Activated CD8-positive, alpha-beta memory T cell treated with anti-CD3 and anti-CD28 coated beads for 48 hours (primary cell): ENCODE measurements around the gene ZNF276.
"Not testable (repeated sequence)": the region's sequence is repeated elsewhere in the genome, so short reads cannot be mapped to it uniquely, and the experiment has no call there.

Experiments used
- DNase-seq, 3 experiments: peaks; one replicate each; pipeline ENCODE4 v3.0.0-alpha.2; 2020; ENCODE audit warnings: low read depth in 2 of 3, low spot score in 2 of 3

Gene ZNF276, protein sequence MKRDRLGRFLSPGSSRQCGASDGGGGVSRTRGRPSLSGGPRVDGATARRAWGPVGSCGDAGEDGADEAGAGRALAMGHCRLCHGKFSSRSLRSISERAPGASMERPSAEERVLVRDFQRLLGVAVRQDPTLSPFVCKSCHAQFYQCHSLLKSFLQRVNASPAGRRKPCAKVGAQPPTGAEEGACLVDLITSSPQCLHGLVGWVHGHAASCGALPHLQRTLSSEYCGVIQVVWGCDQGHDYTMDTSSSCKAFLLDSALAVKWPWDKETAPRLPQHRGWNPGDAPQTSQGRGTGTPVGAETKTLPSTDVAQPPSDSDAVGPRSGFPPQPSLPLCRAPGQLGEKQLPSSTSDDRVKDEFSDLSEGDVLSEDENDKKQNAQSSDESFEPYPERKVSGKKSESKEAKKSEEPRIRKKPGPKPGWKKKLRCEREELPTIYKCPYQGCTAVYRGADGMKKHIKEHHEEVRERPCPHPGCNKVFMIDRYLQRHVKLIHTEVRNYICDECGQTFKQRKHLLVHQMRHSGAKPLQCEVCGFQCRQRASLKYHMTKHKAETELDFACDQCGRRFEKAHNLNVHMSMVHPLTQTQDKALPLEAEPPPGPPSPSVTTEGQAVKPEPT

DNA sequence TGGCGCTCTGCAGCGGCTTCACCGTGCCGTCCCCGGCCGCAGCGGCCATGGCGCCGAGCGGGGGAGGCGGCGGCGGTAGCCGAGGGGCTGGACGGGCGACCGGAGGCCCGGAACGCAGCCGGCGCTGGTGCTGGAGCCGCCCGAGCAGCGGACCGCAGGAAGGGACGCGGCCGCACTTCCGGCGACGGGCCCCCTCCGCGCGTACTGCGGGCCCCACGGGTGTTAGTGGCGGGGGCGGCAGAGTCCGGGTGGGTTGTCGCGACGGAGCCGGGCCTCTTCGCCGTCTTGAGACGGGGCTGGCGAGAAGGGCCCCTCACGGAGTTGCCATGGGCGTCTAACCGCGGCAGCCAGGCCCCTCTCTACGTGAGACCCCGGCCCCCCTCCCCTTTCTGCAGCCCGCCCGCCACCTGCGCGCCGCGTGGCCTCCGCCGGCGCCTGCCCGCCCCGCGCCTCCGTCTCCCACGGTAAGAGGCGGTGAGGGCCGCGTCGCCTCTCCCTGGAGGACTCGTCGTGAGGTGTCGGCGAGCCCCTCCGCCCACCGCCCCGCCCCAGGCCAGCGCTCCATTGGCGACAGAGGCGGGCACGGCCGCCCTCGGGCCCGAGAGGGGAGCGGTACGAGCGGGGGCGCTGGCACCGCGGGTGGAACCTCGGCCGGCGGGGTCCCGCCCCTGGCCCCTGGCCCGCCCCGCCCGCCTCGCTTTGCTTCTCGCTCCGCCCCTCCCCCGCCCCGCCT is at the start of gene ZNF276, which contains the start of gene VPS9D1:
Gene ZNF276, plus strand, starts transcription at position 725 of the 733 bp plus-strand sequence. CDS start 104 bp downstream, outside the sequence.
Gene VPS9D1, minus strand, starts transcription at position 86 of the 733 bp plus-strand sequence. Its CDS starts 37 bp downstream, at position 49.
- peak; percentile 64 to 76 (median 69) for DNase-seq

DNA sequence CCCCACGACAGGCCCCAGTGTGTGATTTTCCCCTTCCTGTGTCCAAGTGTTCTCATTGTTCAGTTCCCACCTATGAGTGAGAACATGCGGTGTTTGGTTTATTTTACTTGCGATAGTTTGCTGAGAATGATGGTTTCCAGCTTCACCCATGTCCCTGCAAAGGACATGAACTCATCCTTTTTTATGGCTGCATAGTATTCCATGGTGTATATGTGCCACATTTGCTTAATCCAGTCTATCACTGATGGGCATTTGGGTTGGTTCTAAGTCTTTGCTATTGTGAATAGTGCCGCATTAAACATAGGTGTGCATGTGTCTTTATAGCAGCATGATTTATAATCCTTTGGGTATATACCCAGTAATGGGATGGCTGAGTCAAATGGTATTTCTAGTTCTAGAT is 49.8 kb upstream of the ZNF276 start:
- not testable (repeated sequence) for DNase-seq

- DNase-seq: no peak
Observed at GRCh38 chr16:89672177-89672941, 49.0 kb upstream of the ZNF276 start.

DNA sequence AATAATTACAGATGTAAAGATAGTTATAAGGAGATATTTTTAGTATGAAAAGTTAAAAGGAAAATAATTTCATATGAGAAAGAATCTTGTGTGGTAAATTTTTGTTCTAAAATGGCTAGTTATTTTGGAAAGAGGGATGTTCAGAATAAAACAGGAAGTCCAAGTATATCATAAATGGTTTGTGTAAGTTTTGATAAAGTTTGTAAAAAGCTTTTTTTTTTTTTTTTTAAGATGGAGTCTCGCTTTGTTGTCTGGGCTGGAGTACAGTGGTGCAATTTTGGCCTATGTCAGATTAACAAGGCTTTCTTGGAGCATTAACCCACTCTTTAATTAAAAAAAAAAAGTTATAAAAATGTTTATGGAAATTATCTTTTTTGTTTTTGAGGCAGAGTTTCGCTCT is 43.1 kb upstream of the ZNF276 start:
- no peak for DNase-seq

DNA sequence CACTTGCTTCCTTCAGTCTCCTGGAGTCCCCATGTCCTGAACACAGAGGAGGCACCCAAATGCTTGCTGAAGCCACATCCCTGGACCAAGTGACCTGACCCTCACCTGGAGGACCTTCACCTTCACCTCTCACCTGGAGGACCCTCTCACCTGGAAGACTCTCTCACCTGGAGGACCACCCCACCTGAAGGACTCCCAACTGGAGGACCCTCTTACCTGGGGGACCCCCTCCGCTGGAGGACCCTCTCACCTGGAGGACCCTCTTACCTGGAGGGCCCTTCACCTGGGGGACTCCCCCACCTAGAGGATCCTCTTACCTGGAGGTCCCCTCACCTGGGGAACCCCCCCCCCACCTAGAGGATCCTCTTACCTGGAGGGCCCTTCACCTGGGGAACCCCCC is 35.4 kb upstream of the ZNF276 start:
- no peak for DNase-seq

- DNase-seq: peak; percentile 87 to 91 (median 88)
Observed at GRCh38 chr16:89686520-89687091, 34.7 kb upstream of the ZNF276 start, which contains the start of gene CDK10. Gene CDK10 (plus strand): TSS chr16:89686689. CDS start chr16:89686711, 22 bp downstream.

- DNase-seq: no peak
Observed at GRCh38 chr16:89687092-89687940, 34.0 kb upstream of the ZNF276 start.

DNA sequence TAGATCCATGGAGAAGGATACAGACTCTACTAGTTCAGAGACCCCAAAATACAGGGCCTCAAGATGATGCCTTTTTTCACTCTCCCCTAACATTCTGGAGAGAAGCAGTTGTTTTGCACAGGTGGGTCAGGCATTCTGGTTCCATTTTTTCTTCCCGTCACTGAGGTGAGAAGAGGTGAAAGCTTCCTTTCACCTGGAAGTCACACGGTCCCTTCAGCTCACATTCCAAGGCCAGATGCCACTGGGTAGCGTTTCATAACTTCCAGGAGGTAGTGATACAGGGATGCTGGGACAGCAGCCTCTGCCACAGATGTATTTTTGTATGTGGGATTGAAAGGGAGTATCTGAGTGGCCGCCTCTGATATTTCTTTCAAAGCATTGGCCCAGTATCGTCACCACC is 32.9 kb upstream of the ZNF276 start:
- DNase-seq: no peak

GRCh38 chr16:89689142-89689541 is 32.2 kb upstream of the ZNF276 start:
- no peak for DNase-seq

DNA sequence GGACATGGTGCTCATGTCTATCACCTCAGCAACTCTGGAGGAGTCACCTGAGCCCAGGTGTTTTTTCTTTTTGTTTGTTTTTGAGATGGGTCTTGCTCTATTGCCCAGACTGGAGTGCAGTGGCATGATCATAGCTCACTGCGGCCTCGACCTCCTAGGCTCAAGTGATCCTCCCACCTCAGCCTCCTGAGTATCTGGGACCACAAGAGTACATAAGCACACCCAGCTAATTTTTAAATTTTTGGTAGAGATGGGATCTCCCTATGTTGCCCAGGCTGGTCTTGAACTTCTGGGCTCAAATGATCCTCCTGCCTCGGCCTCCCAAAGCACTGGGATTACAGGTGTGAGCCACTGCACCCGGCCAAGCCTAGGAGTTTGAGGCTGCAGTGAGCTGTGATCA is 31.7 kb upstream of the ZNF276 start:
- not testable (repeated sequence) for DNase-seq

GRCh38 chr16:89690392-89690901 is 30.9 kb upstream of the ZNF276 start:
- no peak for DNase-seq

DNA sequence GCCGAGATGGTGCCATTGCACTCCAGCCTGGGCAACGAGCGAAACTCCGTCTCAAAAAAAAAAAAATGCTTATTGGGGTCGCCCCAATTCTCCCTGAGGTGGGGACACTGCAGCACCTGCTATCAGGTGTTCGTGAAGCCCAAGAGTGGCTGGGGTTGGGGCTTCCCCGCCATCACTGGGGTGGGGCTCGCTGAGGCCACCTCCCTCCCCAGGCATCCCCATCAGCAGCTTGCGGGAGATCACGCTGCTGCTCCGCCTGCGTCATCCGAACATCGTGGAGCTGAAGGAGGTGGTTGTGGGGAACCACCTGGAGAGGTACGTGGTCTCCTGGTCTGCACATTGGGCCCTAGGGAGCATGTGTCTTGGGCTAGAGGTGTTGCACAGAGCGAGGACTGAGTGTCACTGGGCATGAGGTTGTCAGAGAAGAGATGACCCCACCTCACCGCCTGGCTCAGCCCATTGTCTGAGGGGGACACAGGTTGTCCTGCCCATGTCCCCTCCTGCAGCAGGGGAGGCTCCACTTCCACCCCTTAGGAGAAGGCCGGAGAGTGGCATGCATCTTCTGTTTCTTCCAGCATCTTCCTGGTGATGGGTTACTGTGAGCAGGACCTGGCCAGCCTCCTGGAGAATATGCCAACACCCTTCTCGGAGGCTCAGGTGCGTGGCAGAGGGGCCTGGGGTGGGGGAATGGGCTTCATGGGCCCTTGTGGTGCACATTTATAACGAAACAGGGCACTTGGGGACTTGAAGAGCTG is 29.9 kb upstream of the ZNF276 start:
- no peak for DNase-seq

DNA sequence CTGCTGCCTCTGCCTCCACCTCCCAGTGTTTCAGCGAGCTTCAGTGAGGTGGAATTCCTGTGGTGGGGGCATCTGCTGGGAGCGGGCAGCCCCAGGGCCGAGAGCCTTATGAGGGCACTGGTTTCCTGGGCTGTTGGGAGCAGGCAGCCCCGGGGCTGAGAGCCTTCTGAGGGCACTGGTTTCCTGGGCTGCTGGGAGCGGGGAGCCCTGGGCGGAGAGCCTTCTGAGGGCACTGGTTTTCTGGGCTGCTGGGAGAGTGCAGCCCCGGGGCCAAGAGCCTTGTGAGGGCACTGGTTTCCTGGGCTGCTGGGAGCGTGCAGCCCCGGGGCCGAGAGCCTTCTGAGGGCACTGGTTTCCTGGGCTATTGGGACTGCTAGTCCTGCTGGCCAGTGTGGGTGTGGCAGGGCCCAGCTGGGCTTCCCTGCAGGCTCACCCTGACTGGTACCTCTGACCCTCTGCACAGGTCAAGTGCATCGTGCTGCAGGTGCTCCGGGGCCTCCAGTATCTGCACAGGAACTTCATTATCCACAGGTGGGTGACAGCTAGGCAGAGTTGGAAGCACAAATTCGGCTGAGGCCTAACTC is 29.3 kb upstream of the ZNF276 start:
- DNase-seq: no peak

DNA sequence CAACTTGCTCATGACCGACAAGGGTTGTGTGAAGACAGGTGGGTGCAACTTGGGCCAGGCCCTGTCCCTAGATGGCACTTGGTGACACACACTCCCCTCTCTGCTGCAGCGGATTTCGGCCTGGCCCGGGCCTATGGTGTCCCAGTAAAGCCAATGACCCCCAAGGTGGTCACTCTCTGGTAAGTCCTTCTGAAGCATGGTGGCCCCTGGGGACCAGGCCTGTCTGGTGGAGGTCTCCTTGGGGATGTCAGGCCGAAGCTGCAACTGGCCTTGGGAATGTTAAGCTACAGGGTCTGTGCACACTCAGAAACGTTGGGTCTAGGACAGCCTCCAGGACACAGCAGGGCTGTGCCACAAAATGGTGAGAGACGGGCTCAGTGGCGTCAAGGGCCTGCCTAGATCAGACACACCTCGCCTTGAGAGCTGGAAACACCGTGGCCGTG is 28.0 kb upstream of the ZNF276 start:
- no peak for DNase-seq

DNA sequence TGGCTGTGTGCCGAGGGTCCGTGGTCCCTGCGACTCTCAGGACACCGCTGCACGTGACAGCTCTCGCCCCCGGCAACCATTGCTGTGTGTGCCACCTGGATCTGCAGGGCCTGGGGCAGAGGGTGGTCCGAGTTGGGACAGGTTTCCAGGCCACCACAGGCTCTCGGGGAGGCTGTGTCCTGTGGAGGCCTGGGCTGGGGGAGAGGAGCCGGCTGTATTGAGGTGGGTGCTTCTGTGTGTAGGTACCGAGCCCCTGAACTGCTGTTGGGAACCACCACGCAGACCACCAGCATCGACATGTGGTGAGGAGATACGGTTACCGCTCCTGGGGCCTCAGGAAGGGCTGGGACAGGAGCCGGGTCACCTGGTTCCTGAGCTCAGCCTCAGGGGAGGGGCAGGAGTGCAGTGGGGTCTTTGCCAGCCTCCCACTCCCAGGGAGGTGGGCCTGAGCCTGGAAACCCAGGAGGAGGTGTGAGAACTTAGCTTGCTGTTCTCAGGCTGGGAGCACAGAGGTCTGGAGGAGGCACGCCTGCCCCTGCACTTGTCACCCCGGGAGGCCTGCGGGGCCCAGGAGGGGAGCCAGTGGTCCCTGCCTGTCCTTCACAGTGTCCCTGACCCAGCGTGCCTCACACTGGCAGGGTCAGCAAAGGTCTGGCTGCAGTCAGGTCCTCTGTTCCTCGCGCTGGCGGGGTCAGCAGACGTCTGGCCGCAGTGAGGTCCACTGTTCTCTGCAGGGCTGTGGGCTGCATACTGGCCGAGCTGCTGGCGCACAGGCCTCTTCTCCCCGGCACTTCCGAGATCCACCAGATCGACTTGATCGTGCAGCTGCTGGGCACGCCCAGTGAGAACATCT is 27.2 kb upstream of the ZNF276 start:
- no peak for DNase-seq

DNA sequence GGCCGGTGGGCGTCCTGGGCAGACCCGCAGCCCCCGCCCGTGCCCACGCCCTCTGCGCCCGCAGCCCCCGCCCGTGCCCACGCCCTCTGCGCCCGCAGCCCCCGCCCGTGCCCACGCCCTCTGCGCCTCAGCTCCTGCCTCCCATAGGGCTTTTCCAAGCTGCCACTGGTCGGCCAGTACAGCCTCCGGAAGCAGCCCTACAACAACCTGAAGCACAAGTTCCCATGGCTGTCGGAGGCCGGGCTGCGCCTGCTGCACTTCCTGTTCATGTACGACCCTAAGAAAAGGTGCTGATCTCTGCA is 26.6 kb upstream of the ZNF276 start:
- not testable (repeated sequence) for DNase-seq

DNA sequence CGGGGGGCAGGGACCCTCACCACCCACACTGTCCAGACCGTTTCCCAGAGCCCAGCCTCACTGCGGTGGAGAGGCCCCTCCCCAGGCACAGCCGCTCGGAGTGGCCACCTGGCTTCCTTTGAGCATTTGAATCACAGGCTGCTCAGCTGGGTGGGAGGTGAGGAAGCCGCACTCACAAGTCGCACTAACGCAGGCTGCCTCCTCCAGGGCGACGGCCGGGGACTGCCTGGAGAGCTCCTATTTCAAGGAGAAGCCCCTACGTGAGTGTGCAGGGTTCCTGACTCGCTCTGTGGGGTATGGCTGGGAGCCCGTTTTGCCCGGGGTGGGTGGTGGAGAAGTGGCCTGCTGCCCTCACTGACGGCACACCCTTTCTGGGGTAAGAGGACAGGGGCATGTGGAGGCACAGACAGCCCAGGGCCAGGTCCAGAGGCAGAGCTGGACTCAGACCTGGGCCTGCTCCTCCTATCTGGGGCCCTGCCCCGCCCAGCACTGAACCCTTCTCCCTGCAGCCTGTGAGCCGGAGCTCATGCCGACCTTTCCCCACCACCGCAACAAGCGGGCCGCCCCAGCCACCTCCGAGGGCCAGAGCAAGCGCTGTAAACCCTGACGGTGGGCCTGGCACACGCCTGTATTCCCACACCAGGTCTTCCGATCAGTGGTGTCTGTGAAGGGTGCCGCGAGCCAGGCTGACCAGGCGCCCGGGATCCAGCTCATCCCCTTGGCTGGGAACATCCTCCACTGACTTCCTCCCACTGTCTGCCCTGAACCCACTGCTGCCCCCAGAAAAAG is 26.1 kb upstream of the ZNF276 start:
- DNase-seq: no peak
